ENCODE data around the gene HSPA1A. TPM values are rescaled to one million over a fixed set of nuclear protein-coding genes. Genes with fewer than 3 reads are reported as not detected.

HSPA1A gene
- total RNA-seq, 1 donor from 2014 or later: 46.3 TPM

- Mint-ChIP-seq H3K27ac (ENCODE audit: unreplicated experiment) (no peak overlapping the region), H3K9me3 (ENCODE audit: low read depth) (no peaks in the 10 kb centered on the region), H3K36me3 (ENCODE audit: low read depth) (peaks cover 4% of the 10 kb centered on the region), H3K4me1 (ENCODE audit: low read depth) (peaks cover 20% of the 10 kb centered on the region), H3K27me3 (ENCODE audit: low read depth) (no peaks in the 10 kb centered on the region), H3K4me3 (ENCODE audit: unreplicated experiment) (no peak overlapping the region)
- no peak for DNase-seq (ENCODE audit: low spot score)
- TF ChIP-seq CTCF (IDR thresholded peaks at IDR 0.05): no peak
Measured at GRCh38 chr6:31864818-31865204, 49.5 kb downstream of the HSPA1A start.

GRCh38 chr6:31865205-31866118, 50.1 kb downstream of the HSPA1A start:
- peaks cover 20% of the 10 kb centered on the region for H3K4me1 Mint-ChIP-seq (ENCODE audit: low read depth)
- no peak overlapping the region for H3K4me3 Mint-ChIP-seq (ENCODE audit: unreplicated experiment)
- H3K36me3 Mint-ChIP-seq (ENCODE audit: low read depth): no peaks in the 10 kb centered on the region
- no peak for DNase-seq (ENCODE audit: low spot score)
- H3K9me3 Mint-ChIP-seq (ENCODE audit: low read depth): no peaks in the 10 kb centered on the region
- no peak for TF ChIP-seq CTCF (IDR thresholded peaks at IDR 0.05)
- no peaks in the 10 kb centered on the region for H3K27me3 Mint-ChIP-seq (ENCODE audit: low read depth)
- H3K27ac Mint-ChIP-seq (ENCODE audit: unreplicated experiment): no peak overlapping the region

Other genes with a start within 250 kb of the HSPA1A start
- not detected in 3 replicates for gene LTA, start 243.3 kb upstream of the HSPA1A start, total RNA-seq
- not detected in 3 replicates for gene TNF, start 240.0 kb upstream of the HSPA1A start, total RNA-seq
- gene LTB, start 233.1 kb upstream of the HSPA1A start, total RNA-seq: not detected in 3 replicates
- gene LST1, start 229.3 kb upstream of the HSPA1A start, total RNA-seq: not detected in 3 replicates
- not detected in 3 replicates for gene NCR3, start 222.5 kb upstream of the HSPA1A start, total RNA-seq
- not detected in 3 replicates for gene AIF1, start 200.3 kb upstream of the HSPA1A start, total RNA-seq
- gene PRRC2A, start 194.8 kb upstream of the HSPA1A start, total RNA-seq: 156 to 185 TPM (median 157 TPM) in 3 replicates
- gene BAG6, start 162.9 kb upstream of the HSPA1A start, total RNA-seq: 253 to 308 TPM (median 262 TPM) in 3 replicates
- 0.85 to 1.2 TPM in 2 of 3 replicates, not detected in the other for gene APOM, start 159.6 kb upstream of the HSPA1A start, total RNA-seq
- gene C6orf47, start 154.8 kb upstream of the HSPA1A start, total RNA-seq: 19.1 to 20.3 TPM (median 20.2 TPM) in 3 replicates
- 12.0 to 15.4 TPM (median 13.9 TPM) in 3 replicates for gene GPANK1, start 150.5 kb upstream of the HSPA1A start, total RNA-seq
- gene CSNK2B, start 149.5 kb upstream of the HSPA1A start, total RNA-seq: 116 to 126 TPM (median 122 TPM) in 3 replicates
- 10.2 to 14.3 TPM (median 11.7 TPM) in 3 replicates for gene LY6G5B, start 145.6 kb upstream of the HSPA1A start, total RNA-seq
- 1.3 to 3.6 TPM (median 2.4 TPM) in 3 replicates for gene LY6G5C, start 134.5 kb upstream of the HSPA1A start, total RNA-seq
- gene ABHD16A, start 112.2 kb upstream of the HSPA1A start, total RNA-seq: 27.8 to 33.9 TPM (median 32.3 TPM) in 3 replicates
- not detected in 3 replicates for gene LY6G6F, start 108.7 kb upstream of the HSPA1A start, total RNA-seq
- gene LY6G6D, start 100.2 kb upstream of the HSPA1A start, total RNA-seq: not detected in 3 replicates
- gene LY6G6C, start 93.8 kb upstream of the HSPA1A start, total RNA-seq: 0.30 TPM in 1 of 3 replicates, not detected in the others
- not detected in 3 replicates for gene MPIG6B, start 92.2 kb upstream of the HSPA1A start, total RNA-seq
- 66.4 to 99.6 TPM (median 95.7 TPM) in 3 replicates for gene DDAH2, start 86.2 kb upstream of the HSPA1A start, total RNA-seq
- gene CLIC1, start 79.0 kb upstream of the HSPA1A start, total RNA-seq: 256 to 328 TPM (median 317 TPM) in 3 replicates
- gene MSH5, start 75.5 kb upstream of the HSPA1A start, total RNA-seq: 8.4 to 17.4 TPM (median 9.4 TPM) in 3 replicates
- 1.3 to 2.4 TPM (median 1.4 TPM) in 3 replicates for gene SAPCD1, start 52.9 kb upstream of the HSPA1A start, total RNA-seq
- 0.15 to 0.62 TPM (median 0.17 TPM) in 3 replicates for gene VWA7, start 38.2 kb upstream of the HSPA1A start, total RNA-seq
- gene VARS1, start 19.8 kb upstream of the HSPA1A start, total RNA-seq: 71.1 to 101 TPM (median 71.9 TPM) in 3 replicates
- 35.0 to 42.5 TPM (median 35.7 TPM) in 3 replicates for gene LSM2, start 8.6 kb upstream of the HSPA1A start, total RNA-seq
- gene HSPA1L, start 260 bp upstream of the HSPA1A start, total RNA-seq: 0.89 to 1.5 TPM (median 1.00 TPM) in 3 replicates
- 46.8 to 57.9 TPM (median 50.4 TPM) in 3 replicates for gene HSPA1B, start 12.2 kb downstream of the HSPA1A start, total RNA-seq
- 63.8 to 67.5 TPM (median 64.2 TPM) in 3 replicates for gene NEU1, start 47.3 kb downstream of the HSPA1A start, total RNA-seq
- gene SLC44A4, start 63.5 kb downstream of the HSPA1A start, total RNA-seq: not detected in 3 replicates
- gene EHMT2, start 82.2 kb downstream of the HSPA1A start, total RNA-seq: 37.7 to 53.0 TPM (median 40.0 TPM) in 3 replicates
- 6.3 to 7.6 TPM (median 6.7 TPM) in 3 replicates for gene ZBTB12, start 86.5 kb downstream of the HSPA1A start, total RNA-seq
- gene C2, start 112.2 kb downstream of the HSPA1A start, total RNA-seq: 0.52 to 1.5 TPM (median 0.56 TPM) in 3 replicates
- gene CFB, start 130.6 kb downstream of the HSPA1A start, total RNA-seq: 2.3 to 3.2 TPM (median 2.6 TPM) in 3 replicates
- 43.5 to 59.3 TPM (median 50.6 TPM) in 3 replicates for gene NELFE, start 143.4 kb downstream of the HSPA1A start, total RNA-seq
- 56.9 to 85.6 TPM (median 61.2 TPM) in 3 replicates for gene SKIC2, start 143.6 kb downstream of the HSPA1A start, total RNA-seq
- 15.8 to 25.9 TPM (median 19.3 TPM) in 3 replicates for gene DXO, start 156.6 kb downstream of the HSPA1A start, total RNA-seq
- gene C4A, start 166.5 kb downstream of the HSPA1A start, total RNA-seq: 7.2 to 13.3 TPM (median 10.5 TPM) in 3 replicates
- gene C4B, start 199.3 kb downstream of the HSPA1A start, total RNA-seq: 7.3 to 10.3 TPM (median 9.6 TPM) in 3 replicates
- gene CYP21A2, start 222.9 kb downstream of the HSPA1A start, total RNA-seq: 0.30 to 0.68 TPM (median 0.41 TPM) in 3 replicates